PC-9 (cell line): Measurements from ENCODE around the gene CYP27B1.

Source experiments
- EZH2 ChIP-seq: fragments of 200-600 bp; sonication (generic); IDR thresholded peaks from 2 replicates; pipeline ENCODE4 v1.8.0; 2017; ENCODE audit warnings: antibody characterized with exemption, low read depth
- TF ChIP-seq, protein P1 (sequence below): fragments of 200-600 bp; sonication (generic); conservative IDR thresholded peaks from 2 replicates; pipeline ENCODE4 v1.6.1; 2017; ENCODE audit warnings: mixed run types, antibody characterized with exemption, mild to moderate bottlenecking, moderate library complexity

DNA sequence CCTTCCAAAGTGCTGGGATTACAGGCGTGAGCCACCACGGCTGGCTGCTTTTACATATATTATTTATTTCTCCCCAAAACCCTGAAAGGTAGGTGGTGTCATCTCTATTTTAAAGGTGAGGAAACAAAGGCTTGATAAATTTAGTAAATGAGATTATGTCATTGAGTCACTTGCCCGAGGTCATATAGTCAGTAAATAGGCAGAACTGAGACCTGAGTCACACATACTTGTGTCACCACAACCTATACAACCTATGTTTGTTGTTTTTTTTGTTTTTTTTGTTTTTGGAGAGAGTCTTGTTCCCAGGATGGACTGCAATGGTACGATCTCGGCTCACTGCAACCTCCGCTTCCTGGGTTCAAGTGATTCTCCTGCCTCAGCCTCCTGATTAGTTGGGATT is 28.5 kb upstream of the CYP27B1 start:
- TF ChIP-seq, protein P1, sequence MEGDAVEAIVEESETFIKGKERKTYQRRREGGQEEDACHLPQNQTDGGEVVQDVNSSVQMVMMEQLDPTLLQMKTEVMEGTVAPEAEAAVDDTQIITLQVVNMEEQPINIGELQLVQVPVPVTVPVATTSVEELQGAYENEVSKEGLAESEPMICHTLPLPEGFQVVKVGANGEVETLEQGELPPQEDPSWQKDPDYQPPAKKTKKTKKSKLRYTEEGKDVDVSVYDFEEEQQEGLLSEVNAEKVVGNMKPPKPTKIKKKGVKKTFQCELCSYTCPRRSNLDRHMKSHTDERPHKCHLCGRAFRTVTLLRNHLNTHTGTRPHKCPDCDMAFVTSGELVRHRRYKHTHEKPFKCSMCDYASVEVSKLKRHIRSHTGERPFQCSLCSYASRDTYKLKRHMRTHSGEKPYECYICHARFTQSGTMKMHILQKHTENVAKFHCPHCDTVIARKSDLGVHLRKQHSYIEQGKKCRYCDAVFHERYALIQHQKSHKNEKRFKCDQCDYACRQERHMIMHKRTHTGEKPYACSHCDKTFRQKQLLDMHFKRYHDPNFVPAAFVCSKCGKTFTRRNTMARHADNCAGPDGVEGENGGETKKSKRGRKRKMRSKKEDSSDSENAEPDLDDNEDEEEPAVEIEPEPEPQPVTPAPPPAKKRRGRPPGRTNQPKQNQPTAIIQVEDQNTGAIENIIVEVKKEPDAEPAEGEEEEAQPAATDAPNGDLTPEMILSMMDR: no peak
- no peak for TF ChIP-seq EZH2
